COR-L47 (cell line): ENCODE results near the gene ITGAE.

Source experiments
- DNase-seq: peaks from one replicate; lab custom pipeline; 2025; lab: John Stamatoyannopoulos, UW

ITGAE gene

DNA sequence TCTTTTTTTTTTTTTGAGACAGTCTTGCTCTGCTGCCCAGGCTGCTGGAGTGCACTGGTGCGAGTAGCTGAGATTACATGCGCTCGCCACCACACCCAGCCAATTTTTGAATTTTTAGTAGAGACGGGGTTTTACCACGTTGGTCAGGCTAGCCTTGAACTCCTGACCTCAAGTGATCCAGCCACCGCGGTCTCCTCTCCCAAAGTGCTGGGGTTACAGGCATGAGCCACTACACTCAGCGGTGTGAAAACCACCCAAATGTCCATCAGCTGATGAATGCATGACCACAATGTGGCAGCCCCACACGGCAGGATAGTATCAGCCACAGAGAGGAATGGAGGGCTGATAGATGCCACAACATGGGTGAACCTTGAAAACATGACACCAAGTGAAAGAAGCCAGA is 107.2 kb downstream of the ITGAE start:
- no peak for DNase-seq

DNA sequence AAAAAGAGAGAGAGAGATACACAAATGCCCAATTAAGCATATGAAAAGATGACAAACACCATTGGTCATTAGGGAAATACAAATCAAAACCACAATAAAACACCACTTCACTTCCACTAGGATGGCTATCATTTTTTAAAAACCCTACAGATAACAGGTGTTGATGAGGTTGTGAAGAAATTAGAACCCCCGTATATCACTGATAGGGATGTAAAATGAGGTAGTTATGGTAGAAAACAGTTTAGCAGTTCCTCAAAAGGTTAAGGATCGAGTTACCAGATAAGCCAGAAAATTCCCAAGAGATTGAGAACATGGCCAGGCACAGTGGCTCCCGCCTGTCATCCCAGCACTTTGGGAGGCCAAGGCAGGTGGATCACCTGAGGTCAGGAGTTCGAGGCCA is 107.8 kb downstream of the ITGAE start:
- DNase-seq: no peak

DNA sequence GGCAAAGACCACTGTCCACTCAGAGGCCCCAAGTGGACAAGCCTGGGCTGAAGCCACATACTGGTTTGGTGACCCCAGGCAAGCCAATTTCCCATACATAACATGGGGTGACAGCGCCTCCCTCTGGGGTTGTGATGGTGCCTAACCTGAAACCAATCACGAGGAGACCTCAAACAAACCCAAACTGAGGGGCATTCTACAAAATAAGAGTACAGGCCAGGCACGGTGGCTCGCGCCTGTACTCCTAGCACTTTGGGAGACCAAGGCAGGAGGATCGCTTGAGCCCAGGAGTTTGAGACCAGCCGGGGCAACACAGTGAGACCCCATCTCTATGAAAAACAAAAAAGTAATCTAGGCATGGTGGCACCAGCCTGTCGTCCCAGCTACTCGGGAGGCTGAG is 108.6 kb downstream of the ITGAE start:
- DNase-seq: no peak

DNA sequence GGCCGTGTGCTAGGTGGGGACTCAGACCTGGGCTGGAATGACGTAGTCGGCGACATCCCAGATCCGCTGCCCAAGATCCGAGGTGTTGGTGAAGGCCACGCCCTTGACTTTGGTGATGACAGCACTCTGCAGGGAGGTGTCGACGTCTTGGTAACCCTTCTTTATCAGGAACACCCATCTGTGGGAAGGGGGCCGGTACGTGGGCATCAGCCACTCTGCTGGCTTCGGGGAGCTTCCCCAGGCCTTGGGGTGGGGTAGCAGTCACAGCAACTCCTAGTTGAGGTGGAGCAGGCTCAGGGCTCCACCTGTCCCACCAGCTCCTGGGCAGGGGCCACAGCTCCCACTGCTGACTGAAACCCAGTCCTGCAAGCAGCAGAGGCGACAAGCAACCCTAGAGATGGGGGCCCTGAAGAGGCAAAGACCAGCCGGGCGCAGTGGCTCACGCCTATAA is 109.3 kb downstream of the ITGAE start:
- DNase-seq: no peak

DNA sequence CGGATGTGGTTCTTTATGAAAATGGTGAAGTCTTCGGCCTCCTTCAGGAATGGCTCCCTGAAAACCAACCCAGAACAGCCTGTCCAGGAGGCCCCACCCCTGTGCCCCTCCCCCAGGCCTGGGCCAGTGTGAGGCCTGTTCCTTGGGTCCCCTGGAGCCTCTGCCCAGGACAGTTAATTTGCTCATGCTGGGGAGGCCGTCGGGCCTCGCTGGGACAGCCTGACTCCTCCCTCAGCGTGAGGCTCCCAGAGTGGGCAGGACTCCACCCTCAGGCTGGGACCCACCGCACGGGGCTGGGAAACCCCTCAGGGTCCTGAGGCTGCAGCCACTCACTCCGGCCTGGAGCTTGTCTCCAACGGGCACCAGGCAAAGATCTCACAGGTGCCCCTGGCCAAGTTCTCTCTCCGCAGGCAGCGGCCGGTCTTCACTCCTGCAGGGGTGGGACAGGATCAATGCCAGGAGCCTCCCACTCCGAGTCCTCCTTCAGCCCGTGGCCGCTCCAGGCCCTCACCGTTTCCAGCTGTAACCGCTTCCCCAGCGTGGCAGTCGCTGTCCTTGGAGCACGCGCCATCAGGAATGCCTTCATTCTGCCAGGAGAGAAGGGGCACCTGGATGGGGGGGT is 110.8 kb downstream of the ITGAE start:
- no peak for DNase-seq

DNA sequence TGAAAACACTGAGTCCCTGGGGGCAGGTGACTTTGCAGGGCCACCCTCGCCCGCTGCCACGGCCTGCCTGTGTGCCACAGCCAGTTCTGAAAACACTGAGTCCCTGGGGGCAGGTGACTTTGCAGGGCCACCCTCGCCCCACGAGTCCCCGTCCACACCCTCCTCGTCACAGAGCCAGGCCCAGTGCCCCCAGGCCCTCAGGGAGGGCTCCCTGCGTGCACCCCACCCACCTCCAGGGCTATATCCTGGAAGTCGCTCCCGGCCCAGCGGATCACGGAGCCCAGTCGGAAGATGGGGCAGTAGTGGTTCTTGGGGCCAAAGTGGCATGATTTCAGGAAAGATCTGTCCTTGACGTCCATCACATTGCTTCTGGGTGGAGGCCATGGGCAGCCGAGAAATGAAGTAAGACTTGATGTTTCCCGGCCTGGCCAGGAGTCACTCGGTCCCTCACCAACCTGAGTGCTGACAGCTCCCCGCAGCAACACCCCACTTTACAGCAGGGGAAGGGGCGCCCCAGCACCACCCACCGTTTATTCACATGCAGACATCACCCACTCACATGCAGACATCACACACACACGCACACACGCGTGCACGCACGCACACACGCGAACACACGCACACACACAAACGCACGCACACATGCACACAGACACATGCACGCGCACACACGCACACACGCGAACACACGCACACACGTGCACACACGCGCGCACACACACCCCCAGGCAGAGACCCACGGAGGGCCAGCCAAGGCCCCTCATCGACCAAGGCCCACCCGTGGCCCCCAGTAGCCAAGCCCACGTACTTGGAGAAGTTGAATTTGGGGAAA is 111.5 kb downstream of the ITGAE start:
- DNase-seq: no peak

DNA sequence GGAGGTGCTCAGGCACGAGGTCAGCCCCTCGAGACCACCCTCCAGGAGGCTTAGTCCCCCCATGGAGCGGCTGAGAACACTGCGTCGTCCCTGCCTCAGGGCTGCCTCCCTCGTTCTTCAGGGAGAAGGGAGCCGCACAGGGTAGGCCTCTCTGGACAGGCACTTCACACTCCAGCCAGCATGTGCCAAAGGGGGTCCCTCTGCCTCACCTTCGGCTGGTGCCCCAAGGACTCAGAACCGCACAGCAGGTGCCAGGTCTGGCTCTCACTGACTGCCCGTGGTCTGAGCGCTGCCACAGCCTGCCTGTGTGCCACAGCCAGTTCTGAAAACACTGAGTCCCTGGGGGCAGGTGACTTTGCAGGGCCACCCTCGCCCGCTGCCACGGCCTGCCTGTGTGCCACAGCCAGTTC is 112.1 kb downstream of the ITGAE start:
- no peak for DNase-seq

DNA sequence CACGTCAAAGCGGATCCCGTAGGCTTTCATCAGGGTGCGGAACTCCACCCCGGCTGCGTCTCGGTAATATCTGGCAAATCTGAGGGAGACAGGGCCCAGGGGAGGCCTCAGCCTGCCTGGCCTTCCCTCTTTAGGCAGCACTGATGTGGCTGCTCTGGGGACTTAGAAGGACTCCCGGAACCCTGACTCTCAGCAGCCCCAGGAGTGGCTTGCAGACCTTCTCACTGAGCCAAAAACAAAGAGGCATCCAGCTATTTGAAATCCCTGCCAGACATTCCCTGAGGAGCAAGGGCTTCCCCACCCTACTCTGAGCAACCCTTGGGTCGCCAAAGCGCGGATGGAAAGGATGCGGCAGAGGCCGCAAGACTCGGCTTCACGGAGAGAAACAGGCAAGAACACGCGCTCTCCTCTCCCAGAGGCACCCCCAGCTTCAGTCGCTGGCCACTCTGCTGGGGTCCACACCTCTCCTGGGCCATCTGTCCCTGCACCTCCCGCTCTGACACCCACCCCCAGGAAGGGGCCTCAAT is 112.9 kb downstream of the ITGAE start:
- DNase-seq: no peak

DNA sequence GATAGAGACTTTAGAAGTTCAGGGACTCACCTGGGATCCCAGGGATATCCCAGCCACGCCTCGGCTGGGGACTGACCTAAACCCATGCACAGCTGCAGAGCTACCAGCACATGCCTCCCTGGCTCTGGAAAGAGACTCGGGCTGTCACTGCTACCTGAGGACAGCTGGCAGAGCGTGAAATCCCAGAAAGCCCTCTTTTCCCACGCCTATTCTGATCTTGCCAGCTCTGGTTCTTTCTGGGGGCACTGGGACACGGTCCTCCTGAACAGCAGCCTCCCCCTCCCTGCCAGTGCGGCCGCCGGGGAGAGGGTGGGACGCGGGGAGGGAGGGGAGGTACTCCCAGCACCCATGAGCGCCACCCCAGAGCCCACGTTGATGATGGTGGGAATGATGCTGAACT is 115.8 kb downstream of the ITGAE start:
- no peak for DNase-seq

DNA sequence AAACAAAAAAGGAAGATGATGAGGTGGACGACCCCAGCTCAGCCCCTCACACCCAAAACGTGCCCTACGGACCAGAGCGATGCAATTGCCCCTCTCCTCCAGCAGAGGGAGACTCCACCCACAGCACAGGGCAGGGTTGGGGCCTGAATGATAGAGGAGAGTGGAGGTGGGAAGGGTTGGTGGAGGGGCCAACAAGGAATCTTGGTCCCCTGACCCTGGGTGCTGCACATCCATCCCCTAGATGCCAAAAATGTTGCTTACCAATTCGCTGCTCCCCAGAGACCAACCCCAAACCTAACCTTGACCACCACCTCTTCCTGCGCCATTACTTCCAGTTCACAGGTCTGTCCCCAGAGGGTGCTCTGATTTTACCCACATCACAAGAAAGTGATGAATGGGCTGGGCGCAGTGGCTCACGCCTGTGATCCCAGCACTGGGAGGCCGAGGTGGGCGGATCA is 117.9 kb downstream of the ITGAE start:
- DNase-seq: no peak

DNA sequence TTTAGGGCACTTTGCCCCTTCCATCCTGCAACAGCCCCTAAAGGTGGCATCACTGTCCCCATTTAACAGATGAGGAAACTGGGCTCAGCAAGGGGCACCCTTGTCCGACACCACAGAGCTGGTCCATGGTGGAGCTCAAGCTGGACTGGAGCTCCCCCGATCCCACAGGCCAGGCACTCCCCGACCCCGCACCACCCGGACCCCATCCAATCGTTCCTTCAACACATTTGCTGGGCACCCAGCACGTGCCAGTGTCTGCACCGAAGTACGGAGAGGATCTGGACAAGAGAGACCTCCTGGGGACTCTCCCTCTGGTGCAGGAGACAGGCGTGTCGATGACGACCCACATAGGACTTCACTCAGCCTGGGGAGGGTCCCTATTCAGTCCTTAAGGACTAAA is 119.0 kb downstream of the ITGAE start:
- DNase-seq: no peak

DNA sequence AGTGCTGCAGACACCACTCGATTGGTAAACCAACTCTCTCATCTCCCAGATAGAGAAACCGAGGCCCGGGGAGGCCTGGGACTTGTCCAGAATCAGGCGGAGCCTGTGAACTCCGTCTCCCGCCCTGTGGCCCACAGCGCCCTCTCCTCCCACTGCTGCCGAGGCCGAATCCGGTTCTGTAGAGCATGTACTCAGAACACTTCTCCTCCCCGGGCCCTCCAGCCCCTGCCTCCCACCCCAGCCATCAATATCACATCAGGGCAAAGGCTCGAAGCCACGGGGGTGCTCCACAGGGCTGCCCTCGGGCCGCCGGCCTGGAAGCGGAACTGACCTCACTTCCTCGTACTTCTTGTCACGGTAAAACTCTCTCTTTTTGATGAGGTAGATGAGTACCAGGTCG is 119.4 kb downstream of the ITGAE start:
- DNase-seq: no peak

DNA sequence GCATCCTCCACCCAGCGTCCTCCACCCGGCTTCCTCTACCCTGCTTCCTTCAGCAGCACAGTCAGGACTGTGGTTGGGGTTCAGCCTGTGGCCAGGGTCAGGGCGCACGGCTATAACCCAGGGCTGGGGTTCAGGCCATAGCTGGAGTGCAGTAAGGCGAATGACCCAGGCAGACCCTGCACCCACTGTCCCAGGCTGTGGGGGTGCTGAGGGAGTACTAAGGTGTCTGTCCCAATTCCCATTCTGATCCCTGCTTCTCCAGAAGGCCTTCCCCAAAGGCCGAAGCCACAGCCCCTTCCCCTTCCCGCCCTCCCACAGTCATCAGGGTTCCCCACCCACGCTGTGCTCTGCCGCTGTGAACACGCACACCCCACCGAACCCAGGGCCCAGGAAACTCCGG is 119.9 kb downstream of the ITGAE start:
- no peak for DNase-seq

DNA sequence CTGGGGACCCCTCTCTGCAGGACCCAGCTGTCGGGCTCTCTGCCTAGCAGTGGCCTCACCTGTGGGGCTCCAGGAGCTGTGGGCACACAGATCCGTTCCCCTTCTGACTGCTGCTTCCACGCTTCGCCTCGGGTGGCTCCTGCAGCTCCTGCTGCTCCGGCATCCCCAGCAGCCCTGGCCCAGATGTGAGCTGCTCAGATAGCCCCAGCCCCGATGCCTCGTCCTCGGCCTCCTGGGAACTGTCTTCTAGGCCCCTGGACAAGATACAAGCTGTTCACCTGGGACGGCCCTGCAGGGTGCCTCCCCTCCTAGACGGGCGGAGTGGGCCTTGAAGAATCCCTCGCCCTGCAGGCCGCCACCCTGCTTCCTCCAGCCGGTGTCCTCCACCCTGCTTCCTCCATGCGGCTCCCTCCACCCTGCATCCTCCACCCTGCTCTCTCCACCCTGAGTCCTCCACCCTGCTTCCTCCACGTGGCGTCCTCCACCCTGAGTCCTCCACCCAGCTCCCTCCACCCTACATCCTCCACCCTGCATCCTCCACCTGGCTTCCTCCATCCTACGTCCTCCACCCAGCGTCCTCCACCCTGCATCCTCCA is 121.4 kb downstream of the ITGAE start:
- DNase-seq: no peak

DNA sequence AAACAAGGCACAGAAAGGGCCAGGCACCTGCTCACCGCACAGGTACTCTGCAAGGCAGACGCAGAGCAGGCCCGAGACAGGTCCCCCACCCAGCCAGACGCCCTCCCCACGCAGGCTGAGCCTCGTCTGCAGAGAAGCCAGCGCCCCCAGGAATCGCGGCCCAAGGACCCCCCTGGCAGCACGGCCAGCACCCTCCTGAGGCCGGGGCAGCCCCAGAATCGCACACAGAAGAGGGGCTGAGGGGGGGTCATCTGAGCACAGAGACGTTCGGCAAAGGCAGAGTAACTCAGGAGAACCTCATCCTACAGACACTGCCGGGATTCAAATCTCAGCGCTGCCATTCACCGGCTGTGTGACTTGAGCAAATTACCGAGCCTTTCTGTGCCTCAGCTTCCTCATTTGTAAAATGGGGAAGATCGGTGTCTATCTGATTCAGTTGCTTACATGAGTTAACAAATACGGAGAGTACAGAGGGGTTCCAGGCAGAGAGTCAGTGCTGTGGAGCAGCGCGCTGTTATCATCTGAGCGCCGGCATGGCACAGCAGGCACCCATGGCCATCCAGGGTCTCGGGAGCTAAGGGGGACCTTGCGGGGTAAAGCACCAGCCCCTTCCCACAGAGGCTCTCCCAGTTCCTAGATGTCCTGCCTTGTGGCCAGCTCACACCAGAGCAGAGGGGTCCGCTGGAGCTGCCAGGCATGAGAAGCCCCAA is 122.0 kb downstream of the ITGAE start:
- DNase-seq: no peak

DNA sequence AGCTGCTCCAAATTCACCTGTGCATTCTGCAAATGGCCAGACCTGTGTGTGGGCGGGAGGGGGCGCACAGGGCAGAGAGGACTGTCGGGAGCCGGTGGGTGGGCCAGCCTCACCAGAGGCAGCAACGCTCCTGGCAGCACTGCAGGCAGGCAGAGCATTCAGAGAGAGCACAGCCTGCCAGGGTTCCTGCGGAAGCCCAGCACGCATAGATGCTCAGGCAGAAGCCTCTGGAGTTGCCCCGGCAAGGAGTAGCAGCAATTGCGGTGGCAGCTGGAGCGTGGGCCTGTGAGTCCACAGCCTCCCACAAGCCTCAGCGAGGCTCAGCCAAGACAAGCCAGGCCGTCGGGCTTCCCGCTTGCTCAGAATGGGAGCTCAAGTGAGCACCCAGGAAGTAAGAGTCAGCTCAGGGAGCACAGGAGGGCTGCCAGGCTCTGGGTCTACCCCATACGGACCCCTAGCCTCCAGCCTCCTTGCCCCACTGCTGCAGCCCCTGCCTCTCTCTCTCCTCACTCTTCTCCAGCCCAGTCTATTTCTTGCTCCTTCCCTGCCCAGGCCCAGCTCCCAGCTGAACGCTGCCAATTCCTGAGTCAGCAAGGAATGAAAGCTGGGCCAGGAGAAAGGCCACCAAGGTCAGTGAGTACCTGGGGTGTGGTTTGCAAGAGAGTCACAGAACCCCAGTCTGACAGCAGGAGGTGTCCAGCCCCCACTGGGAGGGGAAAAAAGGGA is 122.7 kb downstream of the ITGAE start:
- DNase-seq: no peak

DNA sequence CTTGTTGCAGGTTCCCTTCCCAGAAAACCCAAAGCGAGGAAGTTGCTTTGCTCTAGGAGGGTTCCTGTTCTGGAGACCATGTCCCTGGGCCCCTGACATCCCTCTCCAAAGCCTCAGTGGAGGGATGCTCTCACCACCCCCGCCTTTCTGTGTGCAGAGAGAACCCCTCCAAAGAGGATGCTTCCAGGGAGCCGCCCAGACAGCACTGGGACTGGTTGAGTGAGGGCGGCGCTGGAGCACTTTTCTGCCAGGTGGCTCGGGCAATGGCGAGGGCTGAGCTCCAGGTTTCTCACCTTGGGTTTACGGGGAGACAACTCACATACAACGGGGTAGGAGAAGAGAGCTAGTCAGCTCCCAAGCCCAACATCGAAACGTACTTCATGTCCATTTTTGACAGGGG is 125.1 kb downstream of the ITGAE start:
- no peak for DNase-seq

DNA sequence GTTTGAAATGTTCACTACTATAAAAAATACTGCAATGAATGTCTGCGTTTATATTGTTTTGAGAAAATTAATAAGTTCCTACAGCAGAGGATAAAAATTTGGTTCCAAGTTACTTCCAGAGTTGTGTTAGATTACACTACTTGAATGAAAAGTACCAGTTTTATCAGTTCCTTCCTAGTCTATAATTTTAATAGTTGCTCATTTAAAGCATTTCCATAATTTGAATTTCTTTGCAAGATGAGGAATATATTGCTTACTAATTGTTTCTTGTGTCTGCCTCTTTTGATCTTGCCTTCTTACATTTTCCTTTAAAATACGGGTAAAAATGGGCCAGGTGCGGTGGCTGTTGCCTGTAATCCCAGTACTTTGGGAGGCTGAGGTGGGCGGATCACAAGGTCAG is 128.4 kb downstream of the ITGAE start:
- DNase-seq: no peak

DNA sequence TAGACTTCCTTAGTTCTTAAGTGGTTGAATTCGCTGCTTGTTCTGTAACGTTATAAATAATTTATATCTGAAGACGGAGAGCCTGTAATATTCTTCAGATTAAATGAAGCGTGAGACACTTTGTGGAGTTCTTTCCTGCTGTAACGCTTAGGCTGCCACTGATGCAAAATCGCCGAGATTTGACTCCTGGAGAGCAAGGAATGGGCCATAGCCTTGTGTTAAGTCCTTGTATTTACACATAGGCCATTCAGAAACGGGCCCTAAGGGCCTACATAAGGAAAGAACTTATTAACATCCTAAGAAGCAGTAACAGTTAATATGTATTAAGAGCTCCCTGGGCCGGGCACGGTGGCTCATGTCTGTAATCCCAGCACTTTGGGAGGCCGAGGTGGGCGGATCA is 131.4 kb downstream of the ITGAE start:
- no peak for DNase-seq

DNA sequence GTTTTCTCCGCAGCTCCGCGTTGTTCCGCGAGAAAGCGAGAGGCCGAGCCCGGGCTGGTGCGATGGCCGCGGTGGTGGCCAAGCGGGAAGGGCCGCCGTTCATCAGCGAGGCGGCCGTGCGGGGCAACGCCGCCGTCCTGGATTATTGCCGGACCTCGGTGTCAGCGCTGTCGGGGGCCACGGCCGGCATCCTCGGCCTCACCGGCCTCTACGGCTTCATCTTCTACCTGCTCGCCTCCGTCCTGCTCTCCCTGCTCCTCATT is 132.0 kb downstream of the ITGAE start:
- DNase-seq: no peak

DNA sequence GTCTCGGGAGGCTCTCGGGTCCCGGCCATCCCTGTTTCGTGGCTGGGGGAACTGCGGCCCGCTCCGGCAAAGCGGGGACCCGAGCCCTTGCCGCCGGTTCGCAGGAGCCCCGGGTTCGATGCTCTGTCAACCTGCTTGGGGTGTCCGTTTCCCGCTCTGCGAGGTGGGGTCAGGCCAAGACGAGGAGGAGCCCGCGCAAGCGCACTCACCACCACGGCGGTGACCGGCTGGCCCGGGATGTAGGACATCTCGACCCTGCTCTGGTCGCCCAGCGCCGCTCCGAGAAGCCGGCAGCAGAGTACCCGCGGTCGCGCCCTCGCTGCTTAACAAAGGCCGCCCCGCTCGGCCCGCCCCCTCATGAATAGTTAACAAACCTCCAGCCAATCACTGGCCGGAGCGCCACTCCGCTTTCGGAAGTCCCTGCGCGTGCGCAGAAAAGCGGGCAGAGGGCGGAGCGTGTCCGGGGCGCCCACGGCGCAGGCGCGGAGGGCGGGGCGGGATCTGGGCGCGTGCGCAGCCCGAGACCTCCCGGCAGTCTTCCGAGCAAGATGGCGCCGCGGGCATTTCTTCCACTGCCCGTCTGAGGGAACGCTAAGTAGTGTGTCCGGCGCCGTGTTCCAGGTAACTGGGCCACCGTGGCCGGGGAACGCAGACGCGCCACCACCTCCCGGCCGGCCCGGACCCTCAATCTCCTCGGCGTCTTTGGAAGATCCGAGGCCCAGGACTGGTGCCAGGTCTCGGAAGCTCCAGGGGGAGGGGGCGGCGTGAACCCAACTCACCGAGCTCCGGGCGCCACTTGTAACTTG is 132.5 kb downstream of the ITGAE start, which contains the start of the genes EMC6 and TAX1BP3:
TSS of gene EMC6 (plus strand) at position 534 of the 806 bp plus-strand sequence. CDS start 335 bp downstream, outside the sequence.
TSS of gene TAX1BP3 (minus strand) at position 300 of the 806 bp plus-strand sequence. CDS start at position 248, 52 bp downstream.
- peak; percentile 86 for DNase-seq
